ENCODE results near the gene CTSZ. TPM values are rescaled to one million over a fixed set of nuclear protein-coding genes. Genes with fewer than 3 reads are reported as not detected.

The CTSZ gene
- total and polyA plus RNA-seq, 4 donors = 11.8 to 233 (median 188) TPM

GRCh38 chr20:59015812-59016711 lies 9.0 kb upstream of the CTSZ start (continued):
- TF ChIP-seq CTCF (IDR thresholded peaks at IDR 0.05; ENCODE audit: low read depth, low read length, missing input control) = no peak
- TF ChIP-seq GABPA (IDR thresholded peaks at IDR 0.05 in 1 of 2, conservative IDR thresholded peaks at IDR 0.05 in 1 of 2) = no peak
- TF ChIP-seq RAD21 (IDR thresholded peaks at IDR 0.05) = no peak
- TF ChIP-seq JUND (IDR thresholded peaks at IDR 0.05) = no peak
- TF ChIP-seq MAX (IDR thresholded peaks at IDR 0.05) = no peak
- no peak for TF ChIP-seq RXRA (IDR thresholded peaks at IDR 0.05)
- no peak for TF ChIP-seq YY1 (IDR thresholded peaks at IDR 0.05)
- TF ChIP-seq TAF1 (conservative IDR thresholded peaks at IDR 0.05) = no peak
- TF ChIP-seq ATF3 (IDR thresholded peaks at IDR 0.05) = no peak
- TF ChIP-seq FOXA2 (IDR thresholded peaks at IDR 0.05) = no peak

GRCh38 chr20:59015411-59015810 lies 8.4 kb upstream of the CTSZ start:
- no peaks in the 10 kb centered on the region for H3K27me3 ChIP-seq (ENCODE audit: control insufficient read depth in 4 of 4, insufficient read depth in 4 of 4, low read length in 3 of 4)
- H3K4me1 ChIP-seq (ENCODE audit: control insufficient read depth in 4 of 4, insufficient read depth in 4 of 4, low read length in 3 of 4) = no peaks in the 10 kb centered on the region
- H3K4me3 ChIP-seq (ENCODE audit: low read depth in 1 of 3, low read length in 3 of 3) = no peak overlapping the region
- no peak for DNase-seq (ENCODE audit: low spot score)
- no peaks in the 10 kb centered on the region for H3K9me3 ChIP-seq (ENCODE audit: control insufficient read depth in 4 of 4, low read length in 3 of 4)
- TF ChIP-seq NR2F2 (IDR thresholded peaks at IDR 0.05) = no peak
- TF ChIP-seq FOXA1 (IDR thresholded peaks at IDR 0.05) = no peak
- no peak for TF ChIP-seq SP1 (IDR thresholded peaks at IDR 0.05)
- no peak for TF ChIP-seq ZBTB33 (IDR thresholded peaks at IDR 0.05)
- no peak for TF ChIP-seq RAD21 (IDR thresholded peaks at IDR 0.05)
- TF ChIP-seq TAF1 (conservative IDR thresholded peaks at IDR 0.05) = no peak
- no peak for TF ChIP-seq HNF4G (IDR thresholded peaks at IDR 0.05)
- TF ChIP-seq EGR1 (IDR thresholded peaks at IDR 0.05; ENCODE audit: low read depth in 2 of 2) = no peak
- H3K9ac ChIP-seq (ENCODE audit: low read depth in 1 of 2, low read length in 2 of 2) = no peak overlapping the region
- no peak overlapping the region for H3K27ac ChIP-seq (ENCODE audit: low read depth in 1 of 2, low read length in 2 of 2)
- no peaks in the 10 kb centered on the region for H3K36me3 ChIP-seq (ENCODE audit: control insufficient read depth in 4 of 4, insufficient read depth in 3 of 4, low read depth in 1 of 4, low read length in 3 of 4)
- 93% methylated on average over 16 of the region's 16 CpGs for WGBS
